HL-60 (cell line): ENCODE results near the gene CSMD2.

Experiments
- GABPA ChIP-seq: IDR thresholded peaks from 2 replicates; pipeline ENCODE4 v1.6.1; 2012; ENCODE audit warnings: low read depth
- POLR2AphosphoS5 ChIP-seq: IDR thresholded peaks from 2 replicates; pipeline ENCODE4 v1.6.1; 2012; ENCODE audit warnings: low read depth
- TF ChIP-seq, protein P1 (sequence below): IDR thresholded peaks from one replicate; pipeline ENCODE4 v1.5.1; 2011; ENCODE audit warnings: low read length, control low read depth, inconsistent platforms; ENCODE audit not compliant: insufficient read depth

DNA sequence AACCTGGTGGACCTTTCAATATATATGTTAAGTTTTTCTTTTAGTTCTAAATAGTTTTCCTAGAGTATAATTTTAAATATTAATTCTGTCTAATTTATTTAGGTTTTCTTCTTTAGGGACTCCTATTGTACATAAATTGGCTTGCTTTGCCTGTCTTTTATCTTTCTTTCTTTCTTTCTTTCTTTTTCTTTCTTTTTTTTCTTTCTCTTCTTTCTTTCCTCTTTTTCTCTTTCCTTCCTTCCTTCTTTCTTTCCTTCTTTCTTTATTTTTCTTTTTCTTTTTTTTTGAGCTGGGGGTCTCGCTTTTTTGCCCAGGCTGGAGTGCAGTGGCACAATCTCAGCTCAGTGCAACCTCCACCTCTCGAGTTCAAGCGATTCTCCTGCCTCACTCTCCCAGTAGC lies 657.4 kb downstream of the CSMD2 start:
- TF ChIP-seq, protein P1, sequence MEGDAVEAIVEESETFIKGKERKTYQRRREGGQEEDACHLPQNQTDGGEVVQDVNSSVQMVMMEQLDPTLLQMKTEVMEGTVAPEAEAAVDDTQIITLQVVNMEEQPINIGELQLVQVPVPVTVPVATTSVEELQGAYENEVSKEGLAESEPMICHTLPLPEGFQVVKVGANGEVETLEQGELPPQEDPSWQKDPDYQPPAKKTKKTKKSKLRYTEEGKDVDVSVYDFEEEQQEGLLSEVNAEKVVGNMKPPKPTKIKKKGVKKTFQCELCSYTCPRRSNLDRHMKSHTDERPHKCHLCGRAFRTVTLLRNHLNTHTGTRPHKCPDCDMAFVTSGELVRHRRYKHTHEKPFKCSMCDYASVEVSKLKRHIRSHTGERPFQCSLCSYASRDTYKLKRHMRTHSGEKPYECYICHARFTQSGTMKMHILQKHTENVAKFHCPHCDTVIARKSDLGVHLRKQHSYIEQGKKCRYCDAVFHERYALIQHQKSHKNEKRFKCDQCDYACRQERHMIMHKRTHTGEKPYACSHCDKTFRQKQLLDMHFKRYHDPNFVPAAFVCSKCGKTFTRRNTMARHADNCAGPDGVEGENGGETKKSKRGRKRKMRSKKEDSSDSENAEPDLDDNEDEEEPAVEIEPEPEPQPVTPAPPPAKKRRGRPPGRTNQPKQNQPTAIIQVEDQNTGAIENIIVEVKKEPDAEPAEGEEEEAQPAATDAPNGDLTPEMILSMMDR = no peak
- TF ChIP-seq POLR2AphosphoS5 = no peak
- TF ChIP-seq GABPA = no peak
